HCT116 (cell line): Measurements from ENCODE around the gene CERK. TPM values are rescaled to one million over a fixed set of nuclear protein-coding genes. Genes with fewer than 3 reads are reported as not detected.

Experiments
- ATAC-seq: fragments of 200-7000 bp; cut with Tn5 transposase; 2 replicates; pipeline ENCODE4 v1.9.1; 2020; ENCODE audit warnings: mild to moderate bottlenecking, moderate library complexity
- BruUV-seq: library from RNA; stranded (reverse); fragments of 400-500 nt; replicated peaks from 2 replicates; lab custom pipeline; 2021; lab: Mats Ljungman, UMichigan
- CTCF ChIA-PET: fragments of 300-600 bp; sonication (Branson Sonifier 250); formaldehyde crosslinking; loops from one replicate; lab custom pipeline; 2021; ENCODE audit warnings: antibody characterized with exemption; lab: Charles Lee
- POLR2A ChIA-PET: fragments of 300-600, 350-600 bp; sonication (Branson Sonifier 250); formaldehyde crosslinking; loops from one replicate; lab custom pipeline; 2021; ENCODE audit warnings: antibody characterized with exemption; lab: Charles Lee
- RAD21 ChIA-PET, 2 experiments: fragments of 300-600 bp; sonication (Branson Sonifier 250); formaldehyde crosslinking; loops; one replicate each; lab custom pipeline; 2023; ENCODE audit warnings: low total read pairs in 2 of 2; ENCODE audit not compliant: uncharacterized antibody in 2 of 2, unreplicated experiment in 2 of 2, low non-redundant PET in 1 of 2; lab: Charles Lee
- DNase-seq: peaks from one replicate; pipeline ENCODE4 v3.0.0-alpha.2; 2010; ENCODE audit warnings: low read depth, low spot score
- H2AFZ ChIP-seq: fragments of 200-600 bp; shearing (Covaris generic), sonication (generic); 2 replicates; pipeline ENCODE4 v1.6.1; 2017; ENCODE audit warnings: low read depth, mixed run types, mixed read lengths, antibody characterized with exemption, low read length; ENCODE audit not compliant: poor library complexity, severe bottlenecking
- H3K27ac ChIP-seq: 2 replicates; pipeline ENCODE4 v1.5.1; 2012; ENCODE audit warnings: low read depth, low read length
- H3K27me3 ChIP-seq: fragments of 200-600 bp; sonication (generic); 2 replicates; pipeline ENCODE4 v1.6.1; 2016; ENCODE audit warnings: mixed run types, low read length, mixed read lengths; ENCODE audit not compliant: insufficient read depth
- H3K36me3 ChIP-seq, 2 experiments: fragments of 200-500 bp in 1 of 2; fragments of 200-600 bp in 1 of 2; sonication (Bioruptor generic) in 1 of 2; sonication (generic) in 1 of 2; 2 replicates each; pipeline versions ENCODE4 v1.5.1 to v1.6.1; 2014 to 2016; ENCODE audit warnings: low read length in 2 of 2, inconsistent platforms in 1 of 2, mixed read lengths in 1 of 2, mixed run types in 1 of 2; ENCODE audit not compliant: insufficient read depth in 2 of 2, control insufficient read depth in 1 of 2
- H3K4me1 ChIP-seq, 2 experiments: fragments of 200-600 bp in 1 of 2; sonication (generic) in 1 of 2; 2 replicates each; pipeline versions ENCODE4 v1.5.1 to v1.6.1; 2012 to 2017; ENCODE audit warnings: low read length in 2 of 2, inconsistent platforms in 1 of 2, mild to moderate bottlenecking in 1 of 2, mixed read lengths in 1 of 2, mixed run types in 1 of 2, moderate library complexity in 1 of 2; ENCODE audit not compliant: insufficient read depth in 2 of 2, control insufficient read depth in 1 of 2
- H3K4me2 ChIP-seq: fragments of 200-600 bp; sonication (generic); 2 replicates; pipeline ENCODE4 v1.6.1; 2017; ENCODE audit warnings: mixed run types, low read length, mixed read lengths
- H3K4me3 ChIP-seq, 2 experiments: fragments of 200-600 bp in 1 of 2; sonication (generic) in 1 of 2; replicated peaks in 1 of 2; 2 replicates each; pipeline ENCODE4 v1.5.1; 2011 to 2016; ENCODE audit warnings: low read length in 2 of 2, control low read depth in 1 of 2, low read depth in 1 of 2, mild to moderate bottlenecking in 1 of 2, mixed read lengths in 1 of 2, mixed run types in 1 of 2
- H3K79me2 ChIP-seq: fragments of 200-600 bp; sonication (generic); 2 replicates; pipeline ENCODE4 v1.6.1; 2017; ENCODE audit warnings: mild to moderate bottlenecking, mixed run types, low read length, moderate library complexity, mixed read lengths; ENCODE audit not compliant: insufficient read depth
- H3K9ac ChIP-seq: fragments of 200-600 bp; sonication (generic); 2 replicates; pipeline ENCODE4 v1.6.1; 2016; ENCODE audit warnings: low read length, mixed read lengths
- H3K9me2 ChIP-seq: fragments of 200-600 bp; sonication (generic), shearing (Covaris generic); 2 replicates; pipeline ENCODE4 v1.6.1; 2017; ENCODE audit warnings: mixed run types, mild to moderate bottlenecking, moderate library complexity; ENCODE audit not compliant: insufficient read depth
- H3K9me3 ChIP-seq, 2 experiments: fragments of 200-500 bp in 1 of 2; fragments of 200-600 bp in 1 of 2; sonication (Bioruptor generic) in 1 of 2; sonication (generic) in 1 of 2; 2 replicates each; pipeline ENCODE4 v1.6.1; 2014 to 2017; ENCODE audit warnings: low read length in 2 of 2, mixed read lengths in 2 of 2, inconsistent platforms in 1 of 2, low read depth in 1 of 2, mild to moderate bottlenecking in 1 of 2, mixed run types in 1 of 2, moderate library complexity in 1 of 2; ENCODE audit not compliant: control insufficient read depth in 1 of 2, insufficient read depth in 1 of 2
- H4K20me1 ChIP-seq: fragments of 200-600 bp; sonication (generic), shearing (Covaris generic); 2 replicates; pipeline ENCODE4 v1.6.1; 2017; ENCODE audit warnings: mixed run types, mild to moderate bottlenecking, moderate library complexity; ENCODE audit not compliant: insufficient read depth
- CBX3 ChIP-seq: IDR thresholded peaks from 2 replicates; pipeline ENCODE4 v1.6.1; 2012; ENCODE audit warnings: low read depth
- CEBPB ChIP-seq: IDR thresholded peaks from 2 replicates; pipeline ENCODE4 v1.6.1; 2012; ENCODE audit warnings: low read depth
- EGR1 ChIP-seq: IDR thresholded peaks from 2 replicates; pipeline ENCODE4 v1.6.1; 2012; ENCODE audit warnings: low read depth
- ELF1 ChIP-seq: IDR thresholded peaks from 2 replicates; pipeline ENCODE4 v1.6.1; 2012; ENCODE audit warnings: low read depth, borderline replicate concordance
- EZH2 ChIP-seq: fragments of 200-600 bp; sonication (generic); IDR thresholded peaks from 2 replicates; pipeline ENCODE4 v1.6.1; 2017; ENCODE audit warnings: antibody characterized with exemption, mixed run types
- FOSL1 ChIP-seq: IDR thresholded peaks from 2 replicates; pipeline ENCODE4 v1.6.1; 2012; ENCODE audit warnings: low read depth
- RAD21 ChIP-seq: IDR thresholded peaks from 2 replicates; pipeline ENCODE4 v1.6.1; 2012; ENCODE audit warnings: low read depth, mild to moderate bottlenecking
- SIN3A ChIP-seq: IDR thresholded peaks from 2 replicates; pipeline ENCODE4 v1.6.1; 2012; ENCODE audit warnings: low read depth
- SP1 ChIP-seq: IDR thresholded peaks from 2 replicates; pipeline ENCODE4 v1.6.1; 2012; ENCODE audit warnings: low read depth
- SRF ChIP-seq: IDR thresholded peaks from 2 replicates; pipeline ENCODE4 v1.6.1; 2012; ENCODE audit warnings: low read depth
- TCF7L2 ChIP-seq: IDR thresholded peaks from 2 replicates; pipeline ENCODE4 v1.7.0; 2011; ENCODE audit warnings: borderline replicate concordance, inconsistent platforms; ENCODE audit not compliant: insufficient read depth, insufficient read length; ENCODE audit errors: extremely low read depth
- ZFX ChIP-seq: fragments of 450-650 bp; IDR thresholded peaks from 2 replicates; pipeline ENCODE4 v1.6.1; 2017
- ZNF274 ChIP-seq: fragments of 200-500 bp; sonication (Bioruptor generic); IDR thresholded peaks from 2 replicates; pipeline ENCODE4 v1.6.1; 2014; ENCODE audit warnings: mild to moderate bottlenecking, low read depth, low read length, inconsistent platforms
- intact Hi-C: fragments of 100-400 bp; cut with micrococcal nuclease; formaldehyde crosslinking; loops from 2 replicates; pipeline ENCODE4 v1.10.0; 2022
- total RNA-seq: library from RNA; stranded (reverse); gene quantifications from one replicate; pipeline ENCODE4 v1.2.1, GENCODE V29; 2021; ENCODE audit not compliant: unreplicated experiment
- TF ChIP-seq, protein P1 (sequence below): IDR thresholded peaks from 2 replicates; pipeline ENCODE4 v1.6.1; 2011; ENCODE audit warnings: mild to moderate bottlenecking, low read length, moderate library complexity; ENCODE audit not compliant: insufficient replicate concordance; ENCODE audit errors: extremely low read depth
- TF ChIP-seq, protein P2 (sequence below), 3 experiments: fragments of 200-600 bp in 1 of 3; sonication (generic) in 1 of 3; IDR thresholded peaks in 2 of 3; conservative IDR thresholded peaks in 1 of 3; 2 replicates each; pipeline ENCODE4 v1.5.1; 2012 to 2017; ENCODE audit warnings: low read depth in 2 of 3, low read length in 2 of 3, antibody characterized with exemption in 1 of 3, borderline replicate concordance in 1 of 3, control low read depth in 1 of 3, mild to moderate bottlenecking in 1 of 3, mixed read lengths in 1 of 3, mixed run types in 1 of 3, moderate library complexity in 1 of 3; ENCODE audit not compliant: insufficient read depth in 1 of 3
- TF ChIP-seq, protein P3 (sequence below): IDR thresholded peaks from 2 replicates; pipeline ENCODE4 v1.6.1; 2012
- TF ChIP-seq, protein P4 (sequence below): IDR thresholded peaks from 2 replicates; pipeline ENCODE4 v1.6.1; 2012; ENCODE audit warnings: low read depth

Gene CERK
- total RNA-seq, 1 experiment from 2014 or later: 35.0 TPM

DNA sequence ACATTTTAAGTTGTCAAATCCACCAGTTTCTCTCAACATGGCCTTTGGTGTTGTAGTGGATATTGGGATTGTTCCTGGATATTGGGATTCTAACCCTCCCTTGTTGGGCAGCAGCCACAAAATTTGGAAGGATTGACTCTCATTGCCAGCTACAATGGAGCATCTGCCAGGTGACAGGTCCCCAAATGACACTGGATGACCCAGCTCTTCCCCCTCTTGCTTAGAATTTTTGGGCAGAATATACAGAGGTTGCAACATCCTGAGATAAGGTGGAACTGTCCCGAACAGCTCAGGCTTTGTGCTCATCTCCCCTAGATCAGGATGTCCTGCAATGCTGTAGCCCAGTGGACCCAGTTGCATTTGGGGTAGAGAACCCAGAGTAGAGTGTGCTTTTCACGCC, 19.1 kb upstream of the CERK start:
- BruUV-seq: no TSS peak
- POLR2A ChIA-PET: no interaction called here

More for the DNA sequence above, 19.1 kb upstream of the CERK start:
- Histone ChIP-seq H3K9me3 (peaks cover 6 to 10% of the 10 kb centered on the region in 2 experiments; a peak in 1 of 4 replicates), H3K9ac (no peak overlapping the region), H3K27me3 (no peaks in the 10 kb centered on the region), H2AFZ (no peak overlapping the region), H3K27ac (no peak overlapping the region), H4K20me1 (no peaks in the 10 kb centered on the region), H3K36me3 (no peaks in the 10 kb centered on the region), H3K79me2 (peaks cover 12% of the 10 kb centered on the region), H3K4me2 (no peak overlapping the region), H3K4me3 (no peak overlapping the region), H3K9me2 (no peaks in the 10 kb centered on the region)
- ATAC-seq (no peak), DNase-seq (no peak)
- intact Hi-C loops: no loop called here
- CTCF ChIA-PET: no interaction called here
- no peak for TF ChIP-seq SP1
- no peak for TF ChIP-seq ZNF274
- no peak for TF ChIP-seq SRF
- TF ChIP-seq ELF1: no peak
- TF ChIP-seq CEBPB: no peak
- TF ChIP-seq CBX3: no peak
- no peak for TF ChIP-seq TCF7L2
- TF ChIP-seq SIN3A: no peak
- TF ChIP-seq EGR1: no peak
- TF ChIP-seq, protein P1, sequence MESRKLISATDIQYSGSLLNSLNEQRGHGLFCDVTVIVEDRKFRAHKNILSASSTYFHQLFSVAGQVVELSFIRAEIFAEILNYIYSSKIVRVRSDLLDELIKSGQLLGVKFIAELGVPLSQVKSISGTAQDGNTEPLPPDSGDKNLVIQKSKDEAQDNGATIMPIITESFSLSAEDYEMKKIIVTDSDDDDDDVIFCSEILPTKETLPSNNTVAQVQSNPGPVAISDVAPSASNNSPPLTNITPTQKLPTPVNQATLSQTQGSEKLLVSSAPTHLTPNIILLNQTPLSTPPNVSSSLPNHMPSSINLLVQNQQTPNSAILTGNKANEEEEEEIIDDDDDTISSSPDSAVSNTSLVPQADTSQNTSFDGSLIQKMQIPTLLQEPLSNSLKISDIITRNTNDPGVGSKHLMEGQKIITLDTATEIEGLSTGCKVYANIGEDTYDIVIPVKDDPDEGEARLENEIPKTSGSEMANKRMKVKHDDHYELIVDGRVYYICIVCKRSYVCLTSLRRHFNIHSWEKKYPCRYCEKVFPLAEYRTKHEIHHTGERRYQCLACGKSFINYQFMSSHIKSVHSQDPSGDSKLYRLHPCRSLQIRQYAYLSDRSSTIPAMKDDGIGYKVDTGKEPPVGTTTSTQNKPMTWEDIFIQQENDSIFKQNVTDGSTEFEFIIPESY: no peak
- no peak for TF ChIP-seq EZH2
- TF ChIP-seq, protein P2, sequence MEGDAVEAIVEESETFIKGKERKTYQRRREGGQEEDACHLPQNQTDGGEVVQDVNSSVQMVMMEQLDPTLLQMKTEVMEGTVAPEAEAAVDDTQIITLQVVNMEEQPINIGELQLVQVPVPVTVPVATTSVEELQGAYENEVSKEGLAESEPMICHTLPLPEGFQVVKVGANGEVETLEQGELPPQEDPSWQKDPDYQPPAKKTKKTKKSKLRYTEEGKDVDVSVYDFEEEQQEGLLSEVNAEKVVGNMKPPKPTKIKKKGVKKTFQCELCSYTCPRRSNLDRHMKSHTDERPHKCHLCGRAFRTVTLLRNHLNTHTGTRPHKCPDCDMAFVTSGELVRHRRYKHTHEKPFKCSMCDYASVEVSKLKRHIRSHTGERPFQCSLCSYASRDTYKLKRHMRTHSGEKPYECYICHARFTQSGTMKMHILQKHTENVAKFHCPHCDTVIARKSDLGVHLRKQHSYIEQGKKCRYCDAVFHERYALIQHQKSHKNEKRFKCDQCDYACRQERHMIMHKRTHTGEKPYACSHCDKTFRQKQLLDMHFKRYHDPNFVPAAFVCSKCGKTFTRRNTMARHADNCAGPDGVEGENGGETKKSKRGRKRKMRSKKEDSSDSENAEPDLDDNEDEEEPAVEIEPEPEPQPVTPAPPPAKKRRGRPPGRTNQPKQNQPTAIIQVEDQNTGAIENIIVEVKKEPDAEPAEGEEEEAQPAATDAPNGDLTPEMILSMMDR (IDR thresholded peaks at IDR 0.05 in 2 of 3, conservative IDR thresholded peaks at IDR 0.05 in 1 of 3; ENCODE audit: borderline replicate concordance in 1 of 3, insufficient read depth in 1 of 3, low read depth in 2 of 3, low read length in 2 of 3): no peak
- TF ChIP-seq ZFX: no peak
- TF ChIP-seq RAD21: no peak
- TF ChIP-seq, protein P3, sequence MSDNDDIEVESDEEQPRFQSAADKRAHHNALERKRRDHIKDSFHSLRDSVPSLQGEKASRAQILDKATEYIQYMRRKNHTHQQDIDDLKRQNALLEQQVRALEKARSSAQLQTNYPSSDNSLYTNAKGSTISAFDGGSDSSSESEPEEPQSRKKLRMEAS: no peak
- no peak for TF ChIP-seq FOSL1
- TF ChIP-seq, protein P4, sequence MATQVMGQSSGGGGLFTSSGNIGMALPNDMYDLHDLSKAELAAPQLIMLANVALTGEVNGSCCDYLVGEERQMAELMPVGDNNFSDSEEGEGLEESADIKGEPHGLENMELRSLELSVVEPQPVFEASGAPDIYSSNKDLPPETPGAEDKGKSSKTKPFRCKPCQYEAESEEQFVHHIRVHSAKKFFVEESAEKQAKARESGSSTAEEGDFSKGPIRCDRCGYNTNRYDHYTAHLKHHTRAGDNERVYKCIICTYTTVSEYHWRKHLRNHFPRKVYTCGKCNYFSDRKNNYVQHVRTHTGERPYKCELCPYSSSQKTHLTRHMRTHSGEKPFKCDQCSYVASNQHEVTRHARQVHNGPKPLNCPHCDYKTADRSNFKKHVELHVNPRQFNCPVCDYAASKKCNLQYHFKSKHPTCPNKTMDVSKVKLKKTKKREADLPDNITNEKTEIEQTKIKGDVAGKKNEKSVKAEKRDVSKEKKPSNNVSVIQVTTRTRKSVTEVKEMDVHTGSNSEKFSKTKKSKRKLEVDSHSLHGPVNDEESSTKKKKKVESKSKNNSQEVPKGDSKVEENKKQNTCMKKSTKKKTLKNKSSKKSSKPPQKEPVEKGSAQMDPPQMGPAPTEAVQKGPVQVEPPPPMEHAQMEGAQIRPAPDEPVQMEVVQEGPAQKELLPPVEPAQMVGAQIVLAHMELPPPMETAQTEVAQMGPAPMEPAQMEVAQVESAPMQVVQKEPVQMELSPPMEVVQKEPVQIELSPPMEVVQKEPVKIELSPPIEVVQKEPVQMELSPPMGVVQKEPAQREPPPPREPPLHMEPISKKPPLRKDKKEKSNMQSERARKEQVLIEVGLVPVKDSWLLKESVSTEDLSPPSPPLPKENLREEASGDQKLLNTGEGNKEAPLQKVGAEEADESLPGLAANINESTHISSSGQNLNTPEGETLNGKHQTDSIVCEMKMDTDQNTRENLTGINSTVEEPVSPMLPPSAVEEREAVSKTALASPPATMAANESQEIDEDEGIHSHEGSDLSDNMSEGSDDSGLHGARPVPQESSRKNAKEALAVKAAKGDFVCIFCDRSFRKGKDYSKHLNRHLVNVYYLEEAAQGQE: no peak
- TF ChIP-seq, all 23 proteins: peak for 0
- RAD21 ChIA-PET: no interaction called here
- peaks cover 21 to 40% of the 10 kb centered on the region in 2 experiments for H3K4me1 ChIP-seq
